ENCODE measurements around the gene BRAP.
"Not testable (repeated sequence)": the region's sequence is repeated elsewhere in the genome, so short reads cannot be mapped to it uniquely, and the experiment has no call there.

BRAP gene

GRCh38 chr12:111685811-111686573, at the start of gene BRAP, which contains the start of gene ACAD10:
TSS of gene BRAP (minus strand) at chr12:111685956. CDS start at chr12:111685792, 164 bp downstream.
TSS of gene ACAD10 (plus strand) at chr12:111686053. CDS start at chr12:111692710, 6,657 bp downstream.
- DNase-seq, result peak; percentile 86

- no peak for DNase-seq
These were observed 47.7 kb upstream of the BRAP start for GRCh38 chr12:111733340-111733915.

- DNase-seq, result no peak
These were observed 47.0 kb upstream of the BRAP start for GRCh38 chr12:111732786-111733185.

DNA sequence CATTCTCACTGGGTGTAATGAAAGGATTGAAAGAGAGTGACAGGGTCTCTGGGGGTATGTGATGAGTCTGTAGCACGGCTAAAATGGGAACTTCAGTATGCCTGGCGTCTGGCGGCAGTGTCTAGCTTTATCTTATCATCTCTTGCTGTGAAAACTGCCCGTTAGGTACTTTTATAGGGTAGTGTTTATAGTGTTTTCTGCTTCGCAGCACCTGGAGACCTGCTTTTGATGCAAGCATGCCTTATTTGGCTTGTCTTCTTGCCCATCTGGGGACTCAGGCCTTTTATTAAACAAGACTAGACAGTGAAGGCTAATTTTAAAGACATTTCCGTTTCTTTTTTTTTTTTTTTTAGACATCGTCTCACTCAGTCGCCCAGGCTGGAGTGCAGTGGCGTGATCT, 44.7 kb upstream of the BRAP start:
- DNase-seq, result no peak

- no peak for DNase-seq
These were observed 43.0 kb upstream of the BRAP start for GRCh38 chr12:111728795-111729194.

GRCh38 chr12:111723646-111724360, 38.0 kb upstream of the BRAP start:
- DNase-seq, result not testable (repeated sequence)

- DNase-seq, result no peak
These were observed 34.7 kb upstream of the BRAP start for GRCh38 chr12:111720457-111720856.

GRCh38 chr12:111719316-111719715, 33.6 kb upstream of the BRAP start:
- not testable (repeated sequence) for DNase-seq

- no peak for DNase-seq
These were observed 29.5 kb upstream of the BRAP start for GRCh38 chr12:111715279-111715678.

DNA sequence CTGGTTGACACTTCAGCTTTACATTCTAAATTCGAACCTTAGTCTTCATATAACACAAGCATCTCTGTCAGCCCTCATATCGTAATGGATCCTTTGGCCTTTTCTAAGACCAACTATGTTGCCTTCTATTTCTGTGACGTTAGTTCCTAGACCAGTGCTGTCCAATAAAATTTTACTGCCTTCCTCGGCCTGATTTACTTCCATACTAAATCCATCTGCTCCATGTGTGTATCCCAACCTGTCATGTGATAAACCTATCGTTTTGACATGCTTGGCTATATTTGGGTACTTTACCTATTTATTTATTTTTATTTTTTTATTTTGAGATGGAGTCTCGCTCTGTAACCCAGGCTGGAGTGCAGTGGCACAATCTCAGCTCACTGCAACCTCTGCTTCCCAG, 20.4 kb upstream of the BRAP start:
- no peak for DNase-seq

DNA sequence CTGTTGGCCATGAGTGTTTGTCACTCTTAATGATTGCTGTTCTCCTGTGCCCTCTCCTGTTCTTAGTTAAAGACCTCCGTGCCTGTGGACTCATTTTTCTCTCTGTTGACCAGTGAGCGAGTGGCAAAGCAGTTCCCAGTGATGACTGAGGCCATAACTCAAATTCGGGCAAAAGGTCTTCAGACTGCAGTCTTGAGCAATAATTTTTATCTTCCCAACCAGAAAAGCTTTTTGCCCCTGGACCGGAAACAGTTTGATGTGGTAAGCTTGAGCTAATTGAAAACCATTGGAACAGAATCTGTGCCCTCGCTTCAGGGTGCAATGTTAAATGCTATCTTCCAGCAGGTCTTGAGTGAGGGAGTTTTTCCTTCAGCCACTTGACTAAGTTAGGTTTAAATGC, 19.9 kb upstream of the BRAP start:
- DNase-seq, result no peak

DNA sequence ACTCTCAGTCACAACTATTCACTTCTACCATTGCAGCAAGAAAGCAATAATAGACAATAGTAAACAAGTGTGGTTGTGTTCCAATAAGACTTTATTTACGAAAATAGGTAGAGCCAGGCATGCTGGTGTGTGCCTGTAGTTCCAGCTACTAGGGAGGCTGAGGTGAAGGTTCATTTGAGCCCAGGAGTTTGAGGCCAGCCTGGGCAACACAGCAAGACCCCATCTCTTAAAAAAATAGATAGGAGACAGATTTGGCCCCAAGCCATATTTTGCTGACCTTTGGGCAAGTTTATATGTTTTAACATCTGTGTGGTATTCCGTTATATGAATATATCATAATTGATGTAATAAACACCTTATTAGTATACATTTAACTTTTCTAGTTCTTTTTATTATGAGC, 14.2 kb upstream of the BRAP start:
- no peak for DNase-seq

GRCh38 chr12:111693818-111694217, 8.1 kb upstream of the BRAP start:
- no peak for DNase-seq

GRCh38 chr12:111692575-111693210, 6.9 kb upstream of the BRAP start:
- no peak for DNase-seq

DNA sequence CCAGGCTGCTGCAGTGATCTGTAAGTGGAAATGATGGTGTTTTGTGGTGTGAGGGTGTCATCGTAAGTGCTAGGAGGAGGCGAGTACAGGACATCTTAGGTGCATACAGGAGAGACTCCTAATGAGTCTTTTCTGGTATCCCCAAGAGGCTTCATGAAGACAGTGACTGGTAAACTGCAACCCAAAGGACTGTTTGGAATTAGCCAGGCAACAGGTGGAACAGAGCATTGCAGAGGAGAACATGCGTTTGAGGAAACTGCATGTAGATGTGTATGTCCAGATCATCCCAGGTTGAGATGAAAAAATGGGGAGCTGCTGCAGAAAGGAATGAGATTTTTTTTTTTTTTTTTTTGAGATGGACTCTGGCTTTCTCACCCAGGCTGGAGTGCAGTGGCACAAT, 5.5 kb upstream of the BRAP start:
- DNase-seq, result no peak

DNA sequence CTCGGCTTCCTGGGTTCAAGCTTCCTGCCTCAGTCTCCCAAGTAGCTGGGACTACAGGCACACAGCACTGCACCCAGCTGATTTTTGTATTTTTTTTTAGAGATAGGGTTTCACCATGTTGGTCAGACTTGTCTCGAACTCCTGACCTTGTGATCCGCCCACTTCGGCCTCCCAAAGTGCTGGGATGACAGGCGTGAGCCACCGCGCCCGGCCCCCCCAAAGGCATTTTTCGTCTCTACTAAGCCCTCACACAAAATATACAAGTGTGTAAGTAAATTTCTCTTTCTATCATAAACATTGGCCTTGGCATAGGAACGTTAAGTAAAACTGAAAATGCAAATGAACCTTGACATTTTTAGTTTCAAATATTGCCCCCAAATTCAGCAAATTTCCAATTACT, 2.2 kb upstream of the BRAP start:
- DNase-seq, result no peak

- no peak for DNase-seq
These were observed 1.5 kb upstream of the BRAP start for GRCh38 chr12:111687255-111687654.

DNA sequence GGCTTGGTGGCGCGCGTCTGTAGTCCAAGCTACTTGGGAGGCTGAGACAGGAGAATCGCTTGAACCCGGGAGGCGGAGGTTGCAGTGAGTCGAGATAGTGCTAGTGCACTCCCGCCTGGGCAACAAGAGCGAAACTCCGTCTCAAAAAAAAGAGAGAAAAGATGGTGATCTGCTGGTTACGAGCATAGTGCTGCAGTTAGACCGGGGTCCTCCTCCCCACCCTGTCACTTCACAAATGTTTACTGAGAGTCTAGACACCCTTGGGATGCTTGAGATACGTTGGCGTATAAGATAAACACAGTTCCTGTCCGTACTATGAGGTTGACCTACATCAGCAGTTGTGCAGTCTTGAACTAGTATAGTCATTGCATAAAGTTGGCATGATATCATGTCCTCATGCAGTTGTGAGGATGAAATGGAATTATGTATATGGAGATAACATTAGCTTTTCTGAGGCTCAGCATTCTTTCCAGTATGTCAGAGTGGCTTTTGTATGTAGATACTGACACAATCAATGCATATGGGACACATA, 884 bp upstream of the BRAP start:
- DNase-seq, result no peak

DNA sequence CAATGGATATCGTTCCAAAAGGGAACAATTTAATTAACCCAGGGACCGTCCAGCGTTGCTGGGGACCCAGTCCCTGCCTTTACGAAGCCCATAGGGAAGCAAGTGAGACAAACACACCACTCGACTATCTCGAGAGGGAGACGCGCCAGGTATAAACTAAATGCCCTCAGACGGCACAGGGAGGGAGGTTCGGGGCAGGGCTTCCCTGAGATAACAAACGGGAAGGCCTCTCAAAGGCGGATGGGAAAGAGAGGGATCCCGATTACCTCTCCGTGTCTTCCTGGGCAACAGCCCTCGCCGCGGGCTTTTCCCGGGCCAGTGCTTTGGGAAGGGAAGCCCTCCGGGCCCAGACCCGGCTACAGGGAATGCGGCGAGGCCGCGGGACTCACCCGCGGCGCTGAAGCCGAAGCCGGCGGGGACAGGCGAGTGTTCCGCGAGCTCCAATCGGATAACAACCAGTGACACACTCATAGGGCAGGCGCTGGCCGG, 390 bp downstream of the BRAP start:
- DNase-seq, result no peak

DNA sequence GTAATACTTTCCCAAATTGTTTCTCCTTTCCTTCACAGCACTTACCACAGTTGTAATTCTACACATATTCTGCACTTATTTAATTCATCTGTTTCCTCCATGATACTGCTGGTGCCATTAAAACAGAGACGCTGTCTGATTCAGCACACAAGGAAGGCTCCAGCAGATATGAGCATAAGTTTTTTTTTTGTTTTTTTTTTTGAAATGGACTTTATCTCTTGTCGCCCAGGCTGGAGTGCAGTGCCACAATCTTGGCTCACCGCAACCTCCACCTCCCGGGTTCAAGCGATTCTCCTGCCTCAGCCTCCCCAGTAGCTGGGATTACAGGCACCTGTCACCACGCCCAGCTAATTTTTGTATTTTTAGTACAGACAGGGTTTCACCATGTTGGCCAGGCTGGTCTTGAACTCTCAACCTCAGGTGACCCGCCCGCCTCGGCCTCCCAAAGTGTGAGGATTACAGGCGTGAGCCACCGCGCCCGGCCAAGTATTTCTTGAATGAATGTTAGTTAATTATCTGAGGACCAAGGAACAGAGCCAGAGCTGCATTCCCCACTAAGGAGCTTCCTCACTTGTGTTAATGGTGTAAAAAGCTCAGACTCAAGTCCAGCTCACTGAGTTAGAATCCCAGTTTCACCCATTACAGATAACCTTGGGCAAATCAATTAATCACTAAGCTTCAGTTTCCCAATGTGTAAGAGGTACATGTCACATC, 1.1 kb downstream of the BRAP start:
- DNase-seq, result not testable (repeated sequence)

DNA sequence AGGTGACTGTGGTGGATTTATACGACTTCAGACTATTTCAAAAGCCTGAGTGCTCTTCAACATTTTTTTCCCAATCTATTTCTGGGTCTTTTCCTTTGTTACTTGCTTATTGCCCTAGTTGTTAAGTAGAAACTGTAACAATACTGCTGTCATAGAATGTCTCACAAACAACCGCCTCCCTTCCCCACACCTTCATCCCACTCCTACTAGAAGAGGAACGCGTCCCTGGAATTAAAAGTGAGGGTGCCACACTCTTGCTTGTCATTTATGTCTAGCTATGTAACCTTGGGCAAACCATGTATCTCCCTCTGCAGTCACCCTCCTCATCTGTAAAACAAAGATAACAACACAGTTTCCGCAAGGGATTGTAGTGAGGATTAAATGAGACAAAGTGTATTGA, 8.6 kb downstream of the BRAP start:
- DNase-seq, result no peak

DNA sequence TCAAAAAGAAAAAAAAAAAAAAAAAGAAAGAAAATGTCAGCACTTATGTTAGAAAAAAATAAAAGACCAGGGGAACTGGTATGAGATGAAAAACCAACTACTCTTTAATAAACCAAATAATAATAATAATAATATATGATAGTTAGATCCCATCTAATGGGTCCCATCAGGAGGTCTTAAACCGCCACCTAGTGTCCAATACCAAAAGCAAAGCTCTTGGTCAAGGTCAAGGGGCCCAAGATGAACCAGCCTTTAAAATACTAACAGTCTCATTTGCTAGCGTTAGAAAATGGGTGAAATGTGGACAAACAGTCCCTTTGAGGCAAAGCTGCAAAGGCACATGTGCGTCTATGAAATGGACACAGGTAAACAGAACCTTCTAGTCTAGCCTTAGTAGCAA, 12.3 kb downstream of the BRAP start:
- no peak for DNase-seq

Data from T1000 (cell line).